AG09319 (cell line): ENCODE results near the gene SPATA13.
"Not testable (repeated sequence)": the region's sequence is repeated elsewhere in the genome, so short reads cannot be mapped to it uniquely, and the experiment has no call there.

Experiments used
- DNase-seq: peaks from one replicate; pipeline ENCODE4 v3.0.0-alpha.2; 2010; ENCODE audit warnings: low read depth; ENCODE audit errors: extremely low read depth
- TF ChIP-seq, protein P1 (sequence below): IDR thresholded peaks from 2 replicates; pipeline ENCODE4 v1.5.1; 2011; ENCODE audit warnings: low read depth, mild to moderate bottlenecking, inconsistent platforms, low read length, moderate library complexity

SPATA13 gene

DNA sequence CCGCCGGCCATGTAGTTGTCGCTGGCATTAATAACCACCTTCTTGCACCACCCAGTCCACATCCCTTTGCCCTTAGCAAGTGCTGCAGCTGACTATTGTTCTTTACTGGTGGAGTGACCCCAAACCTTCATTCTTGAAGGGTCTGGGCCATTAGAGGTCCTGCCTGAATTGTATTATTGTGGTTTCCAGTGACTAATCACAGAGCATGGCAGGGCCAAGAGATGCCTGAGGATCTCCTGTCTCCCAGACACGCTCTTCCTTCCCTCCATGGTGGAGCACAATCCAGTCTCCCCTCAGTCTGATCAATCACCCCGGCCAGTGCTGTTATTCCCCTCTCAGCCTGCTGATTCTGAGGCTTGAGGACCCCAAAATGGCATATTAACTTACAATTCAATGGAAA is 187.9 kb downstream of the SPATA13 start:
- no peak for DNase-seq
- TF ChIP-seq, protein P1, sequence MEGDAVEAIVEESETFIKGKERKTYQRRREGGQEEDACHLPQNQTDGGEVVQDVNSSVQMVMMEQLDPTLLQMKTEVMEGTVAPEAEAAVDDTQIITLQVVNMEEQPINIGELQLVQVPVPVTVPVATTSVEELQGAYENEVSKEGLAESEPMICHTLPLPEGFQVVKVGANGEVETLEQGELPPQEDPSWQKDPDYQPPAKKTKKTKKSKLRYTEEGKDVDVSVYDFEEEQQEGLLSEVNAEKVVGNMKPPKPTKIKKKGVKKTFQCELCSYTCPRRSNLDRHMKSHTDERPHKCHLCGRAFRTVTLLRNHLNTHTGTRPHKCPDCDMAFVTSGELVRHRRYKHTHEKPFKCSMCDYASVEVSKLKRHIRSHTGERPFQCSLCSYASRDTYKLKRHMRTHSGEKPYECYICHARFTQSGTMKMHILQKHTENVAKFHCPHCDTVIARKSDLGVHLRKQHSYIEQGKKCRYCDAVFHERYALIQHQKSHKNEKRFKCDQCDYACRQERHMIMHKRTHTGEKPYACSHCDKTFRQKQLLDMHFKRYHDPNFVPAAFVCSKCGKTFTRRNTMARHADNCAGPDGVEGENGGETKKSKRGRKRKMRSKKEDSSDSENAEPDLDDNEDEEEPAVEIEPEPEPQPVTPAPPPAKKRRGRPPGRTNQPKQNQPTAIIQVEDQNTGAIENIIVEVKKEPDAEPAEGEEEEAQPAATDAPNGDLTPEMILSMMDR = no peak

DNA sequence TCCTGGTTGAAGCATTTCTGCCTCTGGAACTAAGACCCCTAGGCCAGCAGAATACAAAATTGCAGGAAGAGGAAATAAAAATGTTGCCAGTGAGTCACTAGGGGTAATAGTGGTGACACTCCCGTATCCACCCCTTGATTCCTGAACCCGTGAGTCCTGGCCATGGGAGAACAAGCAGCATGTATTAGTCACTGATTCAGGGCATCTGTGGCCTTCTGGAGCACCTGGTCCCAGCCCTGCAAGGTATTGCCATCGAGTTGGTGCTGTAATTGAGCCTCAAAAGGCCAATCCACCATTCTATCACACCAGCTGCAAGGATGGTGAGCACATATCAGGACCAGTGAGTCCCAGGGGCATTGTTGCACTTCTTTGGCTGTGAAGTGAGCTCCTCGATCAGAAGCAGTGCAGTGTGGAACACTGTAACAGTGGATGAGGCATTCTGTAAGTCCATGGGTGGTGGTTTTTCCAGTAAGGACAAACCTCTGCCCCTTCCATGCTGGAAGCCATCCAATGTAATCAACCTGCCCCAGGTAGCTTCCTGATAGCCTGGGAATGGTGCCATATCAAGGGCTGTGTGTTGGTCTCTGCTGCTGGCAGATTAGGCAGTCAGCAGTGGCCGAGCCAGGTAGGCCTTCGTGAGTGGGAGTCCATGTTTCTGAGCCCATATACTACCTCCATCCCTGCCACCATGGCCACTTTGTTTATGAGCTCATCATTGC is 188.4 kb downstream of the SPATA13 start:
- TF ChIP-seq, protein P1 = no peak

DNA sequence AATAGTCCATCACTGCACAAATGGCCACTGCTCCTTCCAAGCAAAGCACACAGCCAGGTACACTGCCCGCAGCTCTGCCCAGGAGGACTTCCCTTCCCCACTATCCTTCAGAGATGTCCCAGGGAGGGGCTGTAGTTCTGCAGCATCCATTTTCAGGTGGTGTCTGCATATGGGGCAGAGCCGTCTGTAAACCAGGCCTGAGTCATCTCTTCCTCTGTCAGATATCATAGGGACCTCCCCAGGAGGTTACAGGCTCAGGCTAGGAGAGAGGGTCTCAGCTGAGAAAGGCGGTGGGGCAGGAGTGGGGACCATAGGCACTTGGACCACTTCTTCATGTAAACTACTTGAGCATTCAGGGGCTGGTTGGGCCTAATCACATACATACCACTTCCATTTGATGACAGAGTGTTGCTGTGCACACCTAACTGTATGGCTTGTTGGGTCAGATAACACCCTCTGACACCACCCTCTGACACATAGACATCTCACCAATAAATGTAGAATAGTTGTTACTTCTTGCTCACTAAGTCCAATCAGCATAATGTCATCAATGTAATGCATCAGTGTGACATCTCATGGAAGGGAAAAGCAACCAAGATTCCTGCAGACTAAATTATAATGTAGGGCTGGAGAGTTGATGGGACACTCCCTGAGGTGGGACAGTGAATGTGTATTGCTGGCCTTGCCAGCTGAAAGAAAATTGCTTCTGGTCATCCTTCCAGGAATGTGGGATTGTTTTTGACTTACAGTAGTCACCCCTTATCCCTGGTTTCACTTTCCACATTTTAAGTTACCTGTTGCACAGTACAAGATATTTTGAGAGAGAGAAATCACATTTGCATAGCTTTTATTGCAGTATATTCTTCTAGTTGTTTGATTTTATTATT is 189.5 kb downstream of the SPATA13 start:
- DNase-seq = not testable (repeated sequence)

More for the DNA sequence above, 188.4 kb downstream of the SPATA13 start:
- DNase-seq = no peak

DNA sequence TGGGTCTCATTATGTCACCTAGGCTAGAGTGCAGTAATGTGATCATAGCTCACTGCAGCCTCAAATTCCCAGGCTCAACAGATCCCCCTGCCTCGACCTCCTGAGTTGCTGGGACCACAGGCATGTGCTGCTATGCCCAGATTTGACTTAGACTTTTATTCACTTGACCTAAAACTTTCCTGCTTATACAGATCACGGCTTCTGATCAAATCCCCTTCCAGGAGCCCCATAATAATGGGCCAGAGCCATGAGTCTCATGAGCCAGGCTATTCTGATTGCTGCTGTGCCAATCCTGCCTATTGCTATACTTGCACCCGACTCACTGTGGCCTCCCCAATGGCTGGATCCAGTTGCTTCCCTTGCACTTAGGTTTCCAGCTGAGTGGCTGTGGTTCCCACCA is 190.9 kb downstream of the SPATA13 start:
- TF ChIP-seq, protein P1 = no peak
- DNase-seq = no peak

DNA sequence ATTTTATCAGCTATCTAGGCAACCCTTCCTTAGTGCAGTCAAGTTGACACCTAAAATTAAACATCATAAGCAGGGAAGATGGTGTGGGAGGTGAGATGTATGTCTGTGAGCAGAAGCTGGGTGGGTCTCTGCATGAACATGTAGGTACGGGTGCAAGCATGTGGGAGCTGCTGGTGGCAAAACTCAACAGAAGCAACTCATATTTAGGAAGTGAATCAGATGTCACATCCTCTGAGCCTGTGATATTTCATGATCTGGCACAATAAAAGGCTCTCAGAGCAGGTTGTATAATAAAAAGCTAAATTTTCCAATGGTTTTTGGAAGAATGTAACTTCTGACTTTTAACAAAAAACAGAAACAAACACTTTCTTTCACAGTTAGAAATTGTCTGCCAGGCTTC is 193.2 kb downstream of the SPATA13 start:
- TF ChIP-seq, protein P1 = no peak

DNA sequence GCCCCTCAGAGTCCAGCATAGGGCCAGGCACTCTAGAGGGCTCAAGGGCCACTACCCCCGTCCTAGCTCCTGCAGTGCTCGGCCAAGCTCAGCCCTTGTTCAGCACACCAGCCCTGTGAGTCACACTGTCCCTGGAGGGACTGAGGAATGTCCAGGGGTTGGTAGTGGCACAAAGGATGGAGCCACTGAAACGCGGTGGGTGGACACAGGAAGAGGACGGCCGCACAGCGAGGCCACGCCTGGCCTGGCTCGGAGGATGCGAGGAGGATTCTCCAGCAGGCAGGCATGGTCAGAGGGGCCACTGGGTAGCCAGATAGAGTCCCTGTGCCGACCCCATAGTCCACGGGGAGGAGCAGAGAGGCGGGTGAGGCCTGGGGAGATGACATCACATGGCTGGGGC is 194.6 kb downstream of the SPATA13 start:
- TF ChIP-seq, protein P1 = no peak
- no peak for DNase-seq

More for the DNA sequence above, 193.2 kb downstream of the SPATA13 start:
- no peak for DNase-seq

DNA sequence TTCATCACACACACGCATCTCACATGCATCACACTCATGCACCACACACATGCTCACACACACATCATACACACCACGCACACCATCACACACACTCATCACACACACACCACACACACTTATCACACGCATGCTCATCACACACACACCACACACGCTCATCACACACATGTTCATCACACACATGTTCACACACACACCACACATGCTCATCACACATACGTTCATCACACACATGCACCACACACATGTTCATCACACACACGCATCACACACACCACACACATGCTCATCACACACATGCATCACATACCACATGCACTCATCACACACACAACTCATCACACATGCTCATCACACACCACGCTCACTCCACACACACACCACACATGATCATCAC is 195.8 kb downstream of the SPATA13 start:
- TF ChIP-seq, protein P1 = no peak
- no peak for DNase-seq
